ENCODE measurements around the gene KAZALD1.

- TF ChIP-seq CTCF (IDR thresholded peaks at IDR 0.05) = no peak
- no peak for TF ChIP-seq POLR2A (IDR thresholded peaks at IDR 0.05)
Measured at GRCh38 chr10:101071885-101072433, 10.2 kb downstream of the KAZALD1 start.
